Suppressor macrophage treated with lipopolysaccharide for 1 hour (primary cell): ENCODE results near the gene GALNTL6.

Experiments
- DNase-seq, 3 donors: peaks; one replicate each; pipeline ENCODE4 v3.0.0-alpha.2; 2020 to 2022

GALNTL6 gene

GRCh38 chr4:172243551-172243950, 430.3 kb downstream of the GALNTL6 start:
- DNase-seq = no peak

- no peak for DNase-seq
Measured at GRCh38 chr4:172245516-172245915, 432.3 kb downstream of the GALNTL6 start.

GRCh38 chr4:172253409-172253808, 440.2 kb downstream of the GALNTL6 start:
- no peak for DNase-seq

GRCh38 chr4:172256820-172257219, 443.6 kb downstream of the GALNTL6 start:
- no peak for DNase-seq

GRCh38 chr4:172270397-172270796, 457.2 kb downstream of the GALNTL6 start:
- no peak for DNase-seq

GRCh38 chr4:172287117-172287516, 473.9 kb downstream of the GALNTL6 start:
- DNase-seq = no peak

GRCh38 chr4:172305698-172306097, 492.5 kb downstream of the GALNTL6 start:
- no peak for DNase-seq

- no peak for DNase-seq
Measured at GRCh38 chr4:172308078-172308477, 494.9 kb downstream of the GALNTL6 start.

GRCh38 chr4:172311682-172312081, 498.5 kb downstream of the GALNTL6 start:
- no peak for DNase-seq

- DNase-seq = no peak
Measured at GRCh38 chr4:172323288-172323687, 510.1 kb downstream of the GALNTL6 start.

- DNase-seq = no peak
Measured at GRCh38 chr4:172344308-172344938, 531.2 kb downstream of the GALNTL6 start.

- no peak for DNase-seq
Measured at GRCh38 chr4:172348426-172348825, 535.2 kb downstream of the GALNTL6 start.

GRCh38 chr4:172352356-172352755, 539.2 kb downstream of the GALNTL6 start:
- no peak for DNase-seq

GRCh38 chr4:172356016-172356415, 542.8 kb downstream of the GALNTL6 start:
- no peak for DNase-seq

GRCh38 chr4:172357006-172357540, 543.9 kb downstream of the GALNTL6 start:
- DNase-seq = no peak

- no peak for DNase-seq
Measured at GRCh38 chr4:172362569-172362968, 549.4 kb downstream of the GALNTL6 start.

GRCh38 chr4:172369471-172369959, 556.3 kb downstream of the GALNTL6 start:
- DNase-seq = no peak

GRCh38 chr4:172377486-172378140, 564.4 kb downstream of the GALNTL6 start:
- no peak for DNase-seq

GRCh38 chr4:172379834-172380233, 566.6 kb downstream of the GALNTL6 start:
- DNase-seq = no peak

- no peak for DNase-seq
Measured at GRCh38 chr4:172390331-172390730, 577.1 kb downstream of the GALNTL6 start.

GRCh38 chr4:172392741-172393140, 579.5 kb downstream of the GALNTL6 start:
- no peak for DNase-seq

- DNase-seq = no peak
Measured at GRCh38 chr4:172393220-172393619, 580.0 kb downstream of the GALNTL6 start.

- DNase-seq = no peak
Measured at GRCh38 chr4:172404676-172405075, 591.5 kb downstream of the GALNTL6 start.

- DNase-seq = no peak
Measured at GRCh38 chr4:172410363-172410762, 597.2 kb downstream of the GALNTL6 start.
